Measurements from ENCODE around the gene ARL4A. TPM values are rescaled to one million over a fixed set of nuclear protein-coding genes. Genes with fewer than 3 reads are reported as not detected.
"Not testable (repeated sequence)": the region's sequence is repeated elsewhere in the genome, so short reads cannot be mapped to it uniquely, and the experiment has no call there.

Gene ARL4A
- polyA plus RNA-seq, 4 donors, result 48.9 to 123 (median 78.5) TPM

- H3K4me1 ChIP-seq (ENCODE audit: control insufficient read depth in 3 of 3, insufficient read depth in 2 of 3, low read depth in 1 of 3, low read length in 2 of 3); H3K27ac ChIP-seq (ENCODE audit: low read depth in 1 of 3, low read length in 2 of 3); H3K4me3 ChIP-seq (ENCODE audit: low read depth in 1 of 3, low read length in 3 of 3); H3K9me3 ChIP-seq (ENCODE audit: control insufficient read depth in 2 of 2, insufficient read depth in 1 of 2, low read depth in 1 of 2, low read length in 1 of 2); H3K27me3 ChIP-seq (ENCODE audit: control insufficient read depth in 3 of 3, insufficient read depth in 3 of 3, low read length in 3 of 3); FAIRE-seq; H3K36me3 ChIP-seq (ENCODE audit: control insufficient read depth in 3 of 3, insufficient read depth in 2 of 3, low read depth in 1 of 3, low read length in 3 of 3); DNase-seq: not testable (repeated sequence)
- 89 to 93% (median 89%) methylated on average over 7 of the region's 7 CpGs for WGBS, 3 donors
Measured at GRCh38 chr7:12673436-12673835, 14.0 kb upstream of the ARL4A start.

- H3K9me3 ChIP-seq (ENCODE audit: control insufficient read depth in 2 of 2, insufficient read depth in 1 of 2, low read depth in 1 of 2, low read length in 1 of 2), result peaks cover 0 to 8% of the 10 kb centered on the region in 2 donors
- WGBS, 3 donors, result 90 to 96% (median 95%) methylated on average over 2 of the region's 2 CpGs
- DNase-seq (no peak), FAIRE-seq (no peak)
- H3K27ac ChIP-seq (ENCODE audit: low read depth in 1 of 3, low read length in 2 of 3), result no peak overlapping the region
- H3K4me1 ChIP-seq (ENCODE audit: control insufficient read depth in 3 of 3, insufficient read depth in 2 of 3, low read depth in 1 of 3, low read length in 2 of 3), result no peaks in the 10 kb centered on the region
- no peaks in the 10 kb centered on the region for H3K36me3 ChIP-seq (ENCODE audit: control insufficient read depth in 3 of 3, insufficient read depth in 2 of 3, low read depth in 1 of 3, low read length in 3 of 3)
- H3K4me3 ChIP-seq (ENCODE audit: low read depth in 1 of 3, low read length in 3 of 3), result no peak overlapping the region
- H3K27me3 ChIP-seq (ENCODE audit: control insufficient read depth in 3 of 3, insufficient read depth in 3 of 3, low read length in 3 of 3), result no peaks in the 10 kb centered on the region
Measured at GRCh38 chr7:12674053-12674452, 13.4 kb upstream of the ARL4A start.

- no peak for FAIRE-seq
- 24 to 64% (median 45%) methylated on average over 4 of the region's 4 CpGs for WGBS, 3 donors
Measured at GRCh38 chr7:12674861-12675260, 12.6 kb upstream of the ARL4A start.

GRCh38 chr7:12683678-12684585 is 3.5 kb upstream of the ARL4A start:
- peak in 1 of 2 donors; percentile 32 for DNase-seq
- no peaks in the 10 kb centered on the region for H3K36me3 ChIP-seq (ENCODE audit: control insufficient read depth in 3 of 3, insufficient read depth in 2 of 3, low read depth in 1 of 3, low read length in 3 of 3)
- FAIRE-seq, result no peak
- H3K27ac ChIP-seq (ENCODE audit: low read depth in 1 of 3, low read length in 2 of 3), result no peak overlapping the region
- WGBS, 3 donors, result 43 to 61% (median 45%) methylated on average over 2 of the region's 2 CpGs
- H3K4me3 ChIP-seq (ENCODE audit: low read depth in 1 of 3, low read length in 3 of 3), result no peak overlapping the region
- no peaks in the 10 kb centered on the region for H3K27me3 ChIP-seq (ENCODE audit: control insufficient read depth in 3 of 3, insufficient read depth in 3 of 3, low read length in 3 of 3)
- no peaks in the 10 kb centered on the region for H3K4me1 ChIP-seq (ENCODE audit: control insufficient read depth in 3 of 3, insufficient read depth in 2 of 3, low read depth in 1 of 3, low read length in 2 of 3)
- H3K9me3 ChIP-seq (ENCODE audit: control insufficient read depth in 2 of 2, insufficient read depth in 1 of 2, low read depth in 1 of 2, low read length in 1 of 2), result no peaks in the 10 kb centered on the region

More at GRCh38 chr7:12674861-12675260, 12.6 kb upstream of the ARL4A start:
- Histone ChIP-seq H3K4me1 (ENCODE audit: control insufficient read depth in 3 of 3, insufficient read depth in 2 of 3, low read depth in 1 of 3, low read length in 2 of 3) (no peaks in the 10 kb centered on the region), H3K36me3 (ENCODE audit: control insufficient read depth in 3 of 3, insufficient read depth in 2 of 3, low read depth in 1 of 3, low read length in 3 of 3) (no peaks in the 10 kb centered on the region), H3K27ac (ENCODE audit: low read depth in 1 of 3, low read length in 2 of 3) (no peak overlapping the region), H3K4me3 (ENCODE audit: low read depth in 1 of 3, low read length in 3 of 3) (no peak overlapping the region), H3K27me3 (ENCODE audit: control insufficient read depth in 3 of 3, insufficient read depth in 3 of 3, low read length in 3 of 3) (no peaks in the 10 kb centered on the region), H3K9me3 (ENCODE audit: control insufficient read depth in 2 of 2, insufficient read depth in 1 of 2, low read depth in 1 of 2, low read length in 1 of 2) (peaks cover 0 to 8% of the 10 kb centered on the region in 2 donors)
- DNase-seq, result peak; percentile 50 to 74

- H3K27me3 ChIP-seq (ENCODE audit: control insufficient read depth in 3 of 3, insufficient read depth in 3 of 3, low read length in 3 of 3), result no peaks in the 10 kb centered on the region
- WGBS, 3 donors, result 90 to 95% (median 94%) methylated on average over 19 of the region's 19 CpGs
- FAIRE-seq (no peak), DNase-seq (no peak)
- H3K4me1 ChIP-seq (ENCODE audit: control insufficient read depth in 3 of 3, insufficient read depth in 2 of 3, low read depth in 1 of 3, low read length in 2 of 3), result no peaks in the 10 kb centered on the region
- H3K9me3 ChIP-seq (ENCODE audit: control insufficient read depth in 2 of 2, insufficient read depth in 1 of 2, low read depth in 1 of 2, low read length in 1 of 2), result no peaks in the 10 kb centered on the region
- no peak overlapping the region for H3K4me3 ChIP-seq (ENCODE audit: low read depth in 1 of 3, low read length in 3 of 3)
- H3K27ac ChIP-seq (ENCODE audit: low read depth in 1 of 3, low read length in 2 of 3), result no peak overlapping the region
- no peaks in the 10 kb centered on the region for H3K36me3 ChIP-seq (ENCODE audit: control insufficient read depth in 3 of 3, insufficient read depth in 2 of 3, low read depth in 1 of 3, low read length in 3 of 3)
Measured at GRCh38 chr7:12684733-12685132, 2.7 kb upstream of the ARL4A start.

GRCh38 chr7:12685550-12685949 is 1.9 kb upstream of the ARL4A start:
- WGBS, 3 donors, result 81 to 91% (median 86%) methylated on average over 13 of the region's 13 CpGs
- no peaks in the 10 kb centered on the region for H3K4me1 ChIP-seq (ENCODE audit: control insufficient read depth in 3 of 3, insufficient read depth in 2 of 3, low read depth in 1 of 3, low read length in 2 of 3)
- no peak overlapping the region for H3K4me3 ChIP-seq (ENCODE audit: low read depth in 1 of 3, low read length in 3 of 3)
- FAIRE-seq (no peak), DNase-seq (no peak)
- no peaks in the 10 kb centered on the region for H3K9me3 ChIP-seq (ENCODE audit: control insufficient read depth in 2 of 2, insufficient read depth in 1 of 2, low read depth in 1 of 2, low read length in 1 of 2)
- H3K36me3 ChIP-seq (ENCODE audit: control insufficient read depth in 3 of 3, insufficient read depth in 2 of 3, low read depth in 1 of 3, low read length in 3 of 3), result no peaks in the 10 kb centered on the region
- peak overlapping the region in 1 of 3 donors; percentile 63 for H3K27ac ChIP-seq (ENCODE audit: low read depth in 1 of 3, low read length in 2 of 3)
- no peaks in the 10 kb centered on the region for H3K27me3 ChIP-seq (ENCODE audit: control insufficient read depth in 3 of 3, insufficient read depth in 3 of 3, low read length in 3 of 3)

- FAIRE-seq (no peak), DNase-seq (peak; percentile 98 to 99)
- WGBS, 3 donors, result 2 to 4% (median 2%) methylated on average over 46 to 54 of the region's 54 CpGs
Measured at GRCh38 chr7:12686234-12686890, 1.1 kb upstream of the ARL4A start.

GRCh38 chr7:12687718-12688171 is 312 bp downstream of the ARL4A start:
- Histone ChIP-seq H3K27ac (ENCODE audit: low read depth in 1 of 3, low read length in 2 of 3) (peak overlapping the region; percentile 58 to 95 (median 81)), H3K27me3 (ENCODE audit: control insufficient read depth in 3 of 3, insufficient read depth in 3 of 3, low read length in 3 of 3) (no peaks in the 10 kb centered on the region), H3K36me3 (ENCODE audit: control insufficient read depth in 3 of 3, insufficient read depth in 2 of 3, low read depth in 1 of 3, low read length in 3 of 3) (no peaks in the 10 kb centered on the region), H3K9me3 (ENCODE audit: control insufficient read depth in 2 of 2, insufficient read depth in 1 of 2, low read depth in 1 of 2, low read length in 1 of 2) (peaks cover 0 to 2% of the 10 kb centered on the region in 2 donors), H3K4me1 (ENCODE audit: control insufficient read depth in 3 of 3, insufficient read depth in 2 of 3, low read depth in 1 of 3, low read length in 2 of 3) (no peaks in the 10 kb centered on the region), H3K4me3 (ENCODE audit: low read depth in 1 of 3, low read length in 3 of 3) (peak overlapping the region; percentile 46 to 76 (median 60))
- DNase-seq (no peak), FAIRE-seq (no peak)
- WGBS, 3 donors, result 6 to 13% (median 9%) methylated on average over 12 of the region's 12 CpGs

More at GRCh38 chr7:12686234-12686890, 1.1 kb upstream of the ARL4A start:
- H3K4me3 ChIP-seq (ENCODE audit: low read depth in 1 of 3, low read length in 3 of 3), result peak overlapping the region; percentile 55 to 76 (median 60)
- H3K36me3 ChIP-seq (ENCODE audit: control insufficient read depth in 3 of 3, insufficient read depth in 2 of 3, low read depth in 1 of 3, low read length in 3 of 3), result no peaks in the 10 kb centered on the region
- peak overlapping the region; percentile 69 to 96 (median 95) for H3K27ac ChIP-seq (ENCODE audit: low read depth in 1 of 3, low read length in 2 of 3)
- H3K4me1 ChIP-seq (ENCODE audit: control insufficient read depth in 3 of 3, insufficient read depth in 2 of 3, low read depth in 1 of 3, low read length in 2 of 3), result no peaks in the 10 kb centered on the region
- no peaks in the 10 kb centered on the region for H3K27me3 ChIP-seq (ENCODE audit: control insufficient read depth in 3 of 3, insufficient read depth in 3 of 3, low read length in 3 of 3)
- H3K9me3 ChIP-seq (ENCODE audit: control insufficient read depth in 2 of 2, insufficient read depth in 1 of 2, low read depth in 1 of 2, low read length in 1 of 2), result peaks cover 0 to under 1% of the 10 kb centered on the region in 2 donors
